GM13976 (cell line): ENCODE results near the gene MYRIP.

Experiments used
- DNase-seq: peaks from one replicate; pipeline ENCODE4 v3.0.0; 2012; ENCODE audit warnings: low spot score
- in situ Hi-C: fragments of 300-500 bp; cut with MboI; formaldehyde crosslinking; loops from one replicate; pipeline ENCODE4 v1.12.0; 2022; ENCODE audit warnings: low sequenced_read_pairs, mixed read lengths, inconsistent platforms; ENCODE audit not compliant: unreplicated experiment
- TF ChIP-seq, protein P1 (sequence below): IDR thresholded peaks from 2 replicates; pipeline ENCODE4 v1.5.1; 2012; ENCODE audit warnings: borderline replicate concordance, mild to moderate bottlenecking; ENCODE audit not compliant: insufficient read depth; ENCODE audit errors: extremely low read depth, missing control alignments, control extremely low read depth

MYRIP gene

GRCh38 chr3:40240921-40241320 is 431.5 kb downstream of the MYRIP start:
- in situ Hi-C loops = no loop called here
- no peak for DNase-seq
- TF ChIP-seq, protein P1, sequence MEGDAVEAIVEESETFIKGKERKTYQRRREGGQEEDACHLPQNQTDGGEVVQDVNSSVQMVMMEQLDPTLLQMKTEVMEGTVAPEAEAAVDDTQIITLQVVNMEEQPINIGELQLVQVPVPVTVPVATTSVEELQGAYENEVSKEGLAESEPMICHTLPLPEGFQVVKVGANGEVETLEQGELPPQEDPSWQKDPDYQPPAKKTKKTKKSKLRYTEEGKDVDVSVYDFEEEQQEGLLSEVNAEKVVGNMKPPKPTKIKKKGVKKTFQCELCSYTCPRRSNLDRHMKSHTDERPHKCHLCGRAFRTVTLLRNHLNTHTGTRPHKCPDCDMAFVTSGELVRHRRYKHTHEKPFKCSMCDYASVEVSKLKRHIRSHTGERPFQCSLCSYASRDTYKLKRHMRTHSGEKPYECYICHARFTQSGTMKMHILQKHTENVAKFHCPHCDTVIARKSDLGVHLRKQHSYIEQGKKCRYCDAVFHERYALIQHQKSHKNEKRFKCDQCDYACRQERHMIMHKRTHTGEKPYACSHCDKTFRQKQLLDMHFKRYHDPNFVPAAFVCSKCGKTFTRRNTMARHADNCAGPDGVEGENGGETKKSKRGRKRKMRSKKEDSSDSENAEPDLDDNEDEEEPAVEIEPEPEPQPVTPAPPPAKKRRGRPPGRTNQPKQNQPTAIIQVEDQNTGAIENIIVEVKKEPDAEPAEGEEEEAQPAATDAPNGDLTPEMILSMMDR = no peak

- TF ChIP-seq, protein P1 = no peak
- DNase-seq = no peak
- in situ Hi-C loops = no loop called here
Observed at GRCh38 chr3:40242216-40242615, 432.8 kb downstream of the MYRIP start.

- TF ChIP-seq, protein P1 = no peak
- DNase-seq = no peak
- in situ Hi-C loops = no loop called here
Observed at GRCh38 chr3:40242638-40243037, 433.2 kb downstream of the MYRIP start.

- in situ Hi-C loops = no loop called here
- TF ChIP-seq, protein P1 = no peak
- no peak for DNase-seq
Observed at GRCh38 chr3:40243056-40243455, 433.6 kb downstream of the MYRIP start.

DNA sequence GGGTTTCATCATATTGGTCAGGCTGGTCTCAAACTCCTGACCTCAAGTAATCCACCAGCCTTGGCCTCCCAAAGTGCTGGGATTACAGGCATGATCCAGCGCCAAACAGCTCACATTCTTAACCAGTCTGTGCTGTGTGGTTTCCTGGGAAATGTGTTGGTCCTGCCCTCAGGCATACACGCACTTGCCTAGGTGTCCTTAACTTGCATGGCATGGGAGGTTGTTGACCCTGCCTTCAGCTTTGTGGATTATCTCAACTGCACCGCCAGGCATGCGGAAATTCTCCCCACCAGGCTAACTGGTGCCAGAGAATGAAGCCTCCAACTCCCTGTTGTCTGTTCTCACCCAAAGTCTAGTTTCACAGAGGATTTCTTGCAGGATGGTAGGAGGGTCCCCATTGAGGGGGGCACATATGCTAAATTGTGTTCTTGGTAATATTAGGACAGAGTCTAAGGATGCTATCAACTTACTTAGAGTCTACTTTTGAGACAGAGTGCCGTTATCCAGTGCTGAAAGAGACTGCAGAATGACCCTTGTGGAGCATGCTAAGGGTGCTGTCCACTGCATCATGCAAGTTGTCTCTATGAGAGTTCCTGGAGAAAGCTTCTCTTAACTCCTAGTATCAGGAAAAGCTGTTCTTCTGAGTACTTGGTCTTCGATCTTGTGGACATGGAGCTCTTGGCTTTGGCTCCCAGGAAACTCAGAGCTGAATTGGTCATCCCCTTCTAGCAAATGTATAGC is 438.5 kb downstream of the MYRIP start:
- TF ChIP-seq, protein P1 = no peak
- no peak for DNase-seq
- in situ Hi-C loops = no loop called here

- no peak for DNase-seq
- TF ChIP-seq, protein P1 = no peak
- in situ Hi-C loops = no loop called here
Observed at GRCh38 chr3:40248591-40248990, 439.2 kb downstream of the MYRIP start.

DNA sequence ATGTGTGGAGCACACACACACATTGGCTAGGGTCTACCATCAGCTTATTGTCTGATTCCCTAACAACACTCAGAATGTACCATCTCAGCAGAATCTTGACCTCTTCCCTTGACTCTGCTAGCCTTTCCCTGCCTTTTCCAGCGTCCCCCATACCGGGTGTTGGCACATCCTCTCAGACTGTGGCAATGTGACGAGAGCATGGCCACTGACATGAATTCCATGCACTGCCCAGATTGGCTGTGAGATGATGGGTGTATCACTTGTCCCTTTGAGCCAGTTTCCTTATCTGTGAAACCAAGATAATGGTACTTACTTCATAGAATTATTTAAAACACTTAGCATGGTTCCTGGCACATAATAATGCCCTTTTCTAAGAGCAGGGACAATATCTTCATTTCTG is 439.8 kb downstream of the MYRIP start:
- DNase-seq = no peak
- TF ChIP-seq, protein P1 = no peak
- in situ Hi-C loops = no loop called here
